HG03108 (cell line): ENCODE results near the gene PAX2.

Experiments used
- ATAC-seq: cut with Tn5 transposase; IDR thresholded peaks from one replicate; pipeline ENCODE4 v1.9.1; 2021; ENCODE audit warnings: moderate library complexity; ENCODE audit not compliant: unreplicated experiment

PAX2 gene

GRCh38 chr10:100737355-100738054, 7.9 kb upstream of the PAX2 start:
- ATAC-seq, result no peak

- no peak for ATAC-seq
These were observed 7.1 kb upstream of the PAX2 start for GRCh38 chr10:100738055-100738827.

- ATAC-seq, result no peak
These were observed 5.6 kb upstream of the PAX2 start for GRCh38 chr10:100739517-100740368.

GRCh38 chr10:100740476-100741377, 4.7 kb upstream of the PAX2 start:
- no peak for ATAC-seq

GRCh38 chr10:100741378-100742075, 3.9 kb upstream of the PAX2 start:
- no peak for ATAC-seq

GRCh38 chr10:100742076-100742771, 3.2 kb upstream of the PAX2 start:
- no peak for ATAC-seq

- ATAC-seq, result no peak
These were observed 2.4 kb upstream of the PAX2 start for GRCh38 chr10:100742936-100743335.

- ATAC-seq, result no peak
These were observed 1.7 kb upstream of the PAX2 start for GRCh38 chr10:100743626-100744135.

GRCh38 chr10:100744136-100744986, 1.0 kb upstream of the PAX2 start:
- no peak for ATAC-seq

GRCh38 chr10:100745882-100746783, 751 bp downstream of the PAX2 start:
- ATAC-seq, result no peak

GRCh38 chr10:100746784-100747455, 1.5 kb downstream of the PAX2 start:
- ATAC-seq, result no peak

GRCh38 chr10:100747456-100748230, 2.3 kb downstream of the PAX2 start:
- no peak for ATAC-seq

- no peak for ATAC-seq
These were observed 3.1 kb downstream of the PAX2 start for GRCh38 chr10:100748231-100749058.

GRCh38 chr10:100749059-100749308, 3.6 kb downstream of the PAX2 start:
- ATAC-seq, result no peak
